ENCODE measurements around the gene EBI3. TPM values are rescaled to one million over a fixed set of nuclear protein-coding genes. Genes with fewer than 3 reads are reported as not detected.
A peak's percentile ranks its signal among the peaks of the same experiment; 100 is the strongest.

EBI3 gene
- total and polyA plus RNA-seq, 2 of the 13 experiments (the other 11 are each of a cell fraction or from before 2014, with no cell fraction given), result 3.4 TPM; not detected in 1

DNA sequence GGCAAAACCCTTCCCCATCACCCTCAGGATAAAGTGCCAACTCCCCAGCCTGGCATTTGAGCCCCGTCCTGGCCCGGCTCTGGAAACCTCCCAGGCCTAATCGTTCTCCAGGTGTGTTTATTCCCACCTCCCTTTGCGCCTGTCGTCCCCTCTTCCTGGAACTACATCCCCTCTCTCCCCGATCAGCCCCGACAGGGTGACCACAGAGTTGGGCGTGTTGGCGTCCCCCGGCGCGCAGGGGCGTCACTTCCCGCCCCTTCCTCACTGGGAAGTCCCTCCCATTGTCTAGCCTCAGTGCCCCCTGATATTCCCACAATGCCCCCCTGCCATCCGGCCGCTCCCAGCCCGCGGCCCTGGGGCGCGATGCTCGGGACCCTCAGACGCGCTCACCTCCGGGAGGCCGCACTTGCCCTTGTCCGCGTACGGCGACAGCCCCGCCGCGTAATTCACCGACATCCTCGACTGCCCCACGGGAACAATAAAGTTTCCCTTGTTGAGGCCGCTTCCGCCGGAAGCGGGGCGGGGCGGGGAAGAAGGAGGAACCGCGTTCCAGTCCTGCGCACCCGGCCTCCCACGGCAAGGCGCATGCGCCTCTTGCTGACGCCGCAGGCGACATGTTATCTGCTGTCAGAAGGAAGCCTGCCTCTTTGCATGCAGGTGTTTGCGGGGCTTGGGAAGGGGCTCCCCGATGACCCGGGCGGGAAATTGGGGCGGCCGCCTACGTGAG is 47.1 kb upstream of the EBI3 start, which contains the start of the genes ANKRD24 and SIRT6 (continued):
- TF ChIP-seq FOXO1 (CRISPR knock-in tag; IDR thresholded peaks at IDR 0.05), result peak; percentile 31; the same call in 1 of the 2 replicates
- TF ChIP-seq, protein P1, sequence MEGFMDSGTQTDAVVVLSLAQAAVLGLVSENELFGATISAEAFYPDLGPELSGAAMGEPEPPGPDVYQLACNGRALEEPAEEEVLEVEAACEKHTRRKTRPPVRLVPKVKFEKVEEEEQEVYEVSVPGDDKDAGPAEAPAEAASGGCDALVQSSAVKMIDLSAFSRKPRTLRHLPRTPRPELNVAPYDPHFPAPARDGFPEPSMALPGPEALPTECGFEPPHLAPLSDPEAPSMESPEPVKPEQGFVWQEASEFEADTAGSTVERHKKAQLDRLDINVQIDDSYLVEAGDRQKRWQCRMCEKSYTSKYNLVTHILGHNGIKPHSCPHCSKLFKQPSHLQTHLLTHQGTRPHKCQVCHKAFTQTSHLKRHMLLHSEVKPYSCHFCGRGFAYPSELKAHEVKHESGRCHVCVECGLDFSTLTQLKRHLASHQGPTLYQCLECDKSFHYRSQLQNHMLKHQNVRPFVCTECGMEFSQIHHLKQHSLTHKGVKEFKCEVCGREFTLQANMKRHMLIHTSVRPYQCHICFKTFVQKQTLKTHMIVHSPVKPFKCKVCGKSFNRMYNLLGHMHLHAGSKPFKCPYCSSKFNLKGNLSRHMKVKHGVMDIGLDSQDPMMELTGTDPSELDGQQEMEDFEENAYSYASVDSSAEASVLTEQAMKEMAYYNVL (CRISPR knock-in tag; IDR thresholded peaks at IDR 0.05; ENCODE audit: borderline replicate concordance), result 0 out of 2 replicates have a peak, but pooled peaks have one; percentile 27
- TF ChIP-seq ATF1 (CRISPR knock-in tag; IDR thresholded peaks at IDR 0.05), result peak; percentile 78
- no peak for TF ChIP-seq ZSCAN30 (CRISPR knock-in tag; IDR thresholded peaks at IDR 0.05)
- peak; percentile 80 for TF ChIP-seq MIER2 (CRISPR knock-in tag; IDR thresholded peaks at IDR 0.05)
- TF ChIP-seq, protein P2, sequence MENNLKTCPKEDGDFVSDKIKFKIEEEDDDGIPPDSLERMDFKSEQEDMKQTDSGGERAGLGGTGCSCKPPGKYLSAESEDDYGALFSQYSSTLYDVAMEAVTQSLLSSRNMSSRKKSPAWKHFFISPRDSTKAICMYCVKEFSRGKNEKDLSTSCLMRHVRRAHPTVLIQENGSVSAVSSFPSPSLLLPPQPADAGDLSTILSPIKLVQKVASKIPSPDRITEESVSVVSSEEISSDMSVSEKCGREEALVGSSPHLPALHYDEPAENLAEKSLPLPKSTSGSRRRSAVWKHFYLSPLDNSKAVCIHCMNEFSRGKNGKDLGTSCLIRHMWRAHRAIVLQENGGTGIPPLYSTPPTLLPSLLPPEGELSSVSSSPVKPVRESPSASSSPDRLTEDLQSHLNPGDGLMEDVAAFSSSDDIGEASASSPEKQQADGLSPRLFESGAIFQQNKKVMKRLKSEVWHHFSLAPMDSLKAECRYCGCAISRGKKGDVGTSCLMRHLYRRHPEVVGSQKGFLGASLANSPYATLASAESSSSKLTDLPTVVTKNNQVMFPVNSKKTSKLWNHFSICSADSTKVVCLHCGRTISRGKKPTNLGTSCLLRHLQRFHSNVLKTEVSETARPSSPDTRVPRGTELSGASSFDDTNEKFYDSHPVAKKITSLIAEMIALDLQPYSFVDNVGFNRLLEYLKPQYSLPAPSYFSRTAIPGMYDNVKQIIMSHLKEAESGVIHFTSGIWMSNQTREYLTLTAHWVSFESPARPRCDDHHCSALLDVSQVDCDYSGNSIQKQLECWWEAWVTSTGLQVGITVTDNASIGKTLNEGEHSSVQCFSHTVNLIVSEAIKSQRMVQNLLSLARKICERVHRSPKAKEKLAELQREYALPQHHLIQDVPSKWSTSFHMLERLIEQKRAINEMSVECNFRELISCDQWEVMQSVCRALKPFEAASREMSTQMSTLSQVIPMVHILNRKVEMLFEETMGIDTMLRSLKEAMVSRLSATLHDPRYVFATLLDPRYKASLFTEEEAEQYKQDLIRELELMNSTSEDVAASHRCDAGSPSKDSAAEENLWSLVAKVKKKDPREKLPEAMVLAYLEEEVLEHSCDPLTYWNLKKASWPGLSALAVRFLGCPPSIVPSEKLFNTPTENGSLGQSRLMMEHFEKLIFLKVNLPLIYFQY (CRISPR knock-in tag; IDR thresholded peaks at IDR 0.05; ENCODE audit: borderline replicate concordance), result 0 out of 2 replicates have a peak, but pooled peaks have one; percentile 29
- TF ChIP-seq, protein P3, sequence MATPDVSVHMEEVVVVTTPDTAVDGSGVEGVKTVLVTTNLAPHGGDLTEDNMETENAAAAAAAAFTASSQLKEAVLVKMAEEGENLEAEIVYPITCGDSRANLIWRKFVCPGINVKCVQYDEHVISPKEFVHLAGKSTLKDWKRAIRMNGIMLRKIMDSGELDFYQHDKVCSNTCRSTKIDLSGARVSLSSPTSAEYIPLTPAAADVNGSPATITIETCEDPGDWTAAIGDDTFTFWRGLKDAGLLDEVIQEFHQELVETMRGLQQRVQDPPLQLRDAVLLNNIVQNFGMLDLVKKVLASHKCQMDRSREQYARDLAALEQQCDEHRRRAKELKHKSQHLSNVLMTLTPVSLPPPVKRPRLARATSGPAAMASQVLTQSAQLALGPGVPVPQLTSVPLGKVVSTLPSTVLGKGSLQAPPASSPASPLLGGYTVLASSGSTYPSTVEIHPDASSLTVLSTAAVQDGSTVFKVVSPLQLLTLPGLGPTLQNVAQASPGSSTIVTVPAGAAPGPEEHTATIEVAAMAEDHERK (CRISPR knock-in tag; IDR thresholded peaks at IDR 0.05; ENCODE audit: low read depth), result peak; percentile 59; the same call in 1 of the 2 replicates
- no peak; the same call in 1 of the 2 replicates for TF ChIP-seq MYC (CRISPR knock-in tag; IDR thresholded peaks at IDR 0.05; ENCODE audit: borderline replicate concordance)
- TF ChIP-seq CBX2 (IDR thresholded peaks at IDR 0.05; ENCODE audit: low read depth, low read length), result no peak
- no peak for TF ChIP-seq CBX2 (CRISPR knock-in tag; IDR thresholded peaks at IDR 0.05; ENCODE audit: low read depth)
- no peak for TF ChIP-seq ZNF530 (CRISPR knock-in tag; IDR thresholded peaks at IDR 0.05; ENCODE audit: low read depth)
- 0 out of 2 replicates have a peak, but pooled peaks have one; percentile 56 for TF ChIP-seq RNF2 (conservative IDR thresholded peaks at IDR 0.05; ENCODE audit: low read depth)
- TF ChIP-seq ZFP36L1 (CRISPR knock-in tag; IDR thresholded peaks at IDR 0.05), result no peak
- TF ChIP-seq, protein P4, sequence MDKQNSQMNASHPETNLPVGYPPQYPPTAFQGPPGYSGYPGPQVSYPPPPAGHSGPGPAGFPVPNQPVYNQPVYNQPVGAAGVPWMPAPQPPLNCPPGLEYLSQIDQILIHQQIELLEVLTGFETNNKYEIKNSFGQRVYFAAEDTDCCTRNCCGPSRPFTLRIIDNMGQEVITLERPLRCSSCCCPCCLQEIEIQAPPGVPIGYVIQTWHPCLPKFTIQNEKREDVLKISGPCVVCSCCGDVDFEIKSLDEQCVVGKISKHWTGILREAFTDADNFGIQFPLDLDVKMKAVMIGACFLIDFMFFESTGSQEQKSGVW (CRISPR knock-in tag; IDR thresholded peaks at IDR 0.05; ENCODE audit: borderline replicate concordance), result no peak
- TF ChIP-seq HMG20A (CRISPR knock-in tag; IDR thresholded peaks at IDR 0.05; ENCODE audit: borderline replicate concordance), result no peak; the same call in 1 of the 2 replicates
- TF ChIP-seq KDM2A (CRISPR knock-in tag; IDR thresholded peaks at IDR 0.05; ENCODE audit: borderline replicate concordance, low read depth), result peak; percentile 98
- TF ChIP-seq, protein P5, sequence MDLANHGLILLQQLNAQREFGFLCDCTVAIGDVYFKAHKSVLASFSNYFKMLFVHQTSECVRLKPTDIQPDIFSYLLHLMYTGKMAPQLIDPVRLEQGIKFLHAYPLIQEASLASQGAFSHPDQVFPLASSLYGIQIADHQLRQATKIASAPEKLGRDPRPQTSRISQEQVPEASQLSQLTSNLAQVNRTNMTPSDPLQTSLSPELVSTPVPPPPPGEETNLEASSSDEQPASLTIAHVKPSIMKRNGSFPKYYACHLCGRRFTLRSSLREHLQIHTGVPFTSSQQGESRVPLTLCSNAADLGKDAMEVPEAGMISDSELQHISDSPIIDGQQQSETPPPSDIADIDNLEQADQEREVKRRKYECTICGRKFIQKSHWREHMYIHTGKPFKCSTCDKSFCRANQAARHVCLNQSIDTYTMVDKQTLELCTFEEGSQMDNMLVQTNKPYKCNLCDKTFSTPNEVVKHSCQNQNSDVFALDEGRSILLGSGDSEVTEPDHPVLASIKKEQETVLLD (CRISPR knock-in tag; IDR thresholded peaks at IDR 0.05; ENCODE audit: low read depth), result peak; percentile 85
- peak; percentile 67; the same call in 1 of the 2 replicates for TF ChIP-seq ZMYM2 (CRISPR knock-in tag; IDR thresholded peaks at IDR 0.05)
